Gastrocnemius medialis (tissue), 4 donors: ENCODE data around the gene PTPRF. TPM values are rescaled to one million over a fixed set of nuclear protein-coding genes. Genes with fewer than 3 reads are reported as not detected.

Experiments
- ATAC-seq, 2 donors: fragments of 150-250 bp; one replicate each; pipeline ENCODE4 v1.9.1; 2016
- DNase-seq, 2 donors: peaks; one replicate each; pipeline ENCODE4 v3.0.0-alpha.2; 2019
- H3K27ac ChIP-seq, 4 donors: fragments of 200-600 bp; sonication (generic); 1 replicate in 1 of 4; 2 replicates in 3 of 4; pipeline ENCODE4 v1.5.1; 2016 to 2018; ENCODE audit warnings: mild to moderate bottlenecking in 2 of 4, moderate library complexity in 1 of 4
- H3K27me3 ChIP-seq, 3 donors: fragments of 200-600 bp; sonication (generic) in 2 of 3; 1 replicate in 1 of 3; 2 replicates in 2 of 3; pipeline versions ENCODE4 v1.5.1 to v1.6.0; 2016 to 2019; ENCODE audit warnings: mild to moderate bottlenecking in 1 of 3, moderate library complexity in 1 of 3
- H3K36me3 ChIP-seq, 2 donors: fragments of 200-600 bp; sonication (generic) in 1 of 2; one replicate each; pipeline ENCODE4 v1.5.1; 2017 to 2018
- H3K4me1 ChIP-seq, 2 donors: fragments of 200-600 bp; sonication (generic) in 1 of 2; one replicate each; pipeline ENCODE4 v1.5.1; 2016 to 2017; ENCODE audit warnings: mild to moderate bottlenecking in 2 of 2
- H3K4me3 ChIP-seq, 4 donors: fragments of 200-600 bp; sonication (generic) in 3 of 4; 1 replicate in 1 of 4; 2 replicates in 3 of 4; pipeline ENCODE4 v1.5.1; 2016 to 2019; ENCODE audit warnings: mild to moderate bottlenecking in 2 of 4
- H3K9me3 ChIP-seq, 3 donors: fragments of 200-600 bp; sonication (generic) in 2 of 3; 1 replicate in 1 of 3; 2 replicates in 2 of 3; pipeline ENCODE4 v1.5.1; 2016 to 2019
- POLR2A ChIP-seq, 2 donors: fragments of 450-650 bp; IDR thresholded peaks; one replicate each; pipeline ENCODE4 v1.6.1; 2017; ENCODE audit warnings: antibody characterized with exemption in 2 of 2, mild to moderate bottlenecking in 2 of 2, moderate library complexity in 2 of 2
- in situ Hi-C, 4 donors: fragments of 200-750 bp; cut with MboI; loops; one replicate each; pipeline versions ENCODE4 v1.15.0 to v1.8.0; 2017; ENCODE audit warnings: low sequenced_read_pairs in 4 of 4
- intact Hi-C: fragments of 100-400 bp; cut with DNase I; formaldehyde crosslinking; loops from one replicate; pipeline ENCODE4 v1.15.1; 2023; ENCODE audit warnings: low total_unique reads
- total RNA-seq, 4 donors: library from RNA; depleted of rRNA; stranded (reverse); fragments of >200 nt; gene quantifications; one replicate each; pipeline versions ENCODE4 v1.1.0 to v1.2.3, GENCODE V29; 2016
- TF ChIP-seq, protein P1 (sequence below), 5 experiments: fragments of 450-650 bp in 3 of 5; fragments of 200-600 bp in 2 of 5; sonication (generic) in 2 of 5; IDR thresholded peaks in 4 of 5; conservative IDR thresholded peaks in 1 of 5; 1 replicate in 4 of 5; 2 replicates in 1 of 5; pipeline ENCODE4 v1.5.1; 2016 to 2019; ENCODE audit warnings: antibody characterized with exemption in 5 of 5, mild to moderate bottlenecking in 3 of 5, moderate library complexity in 3 of 5

Gene PTPRF
- total RNA-seq, 4 donors from 2014 or later = 1.8 to 2.6 (median 2.5) TPM

- Histone ChIP-seq H3K27me3 (no peaks in the 10 kb centered on the region), H3K9me3 (no peaks in the 10 kb centered on the region), H3K4me1 (peaks cover 0 to under 1% of the 10 kb centered on the region in 2 donors), H3K36me3 (no peaks in the 10 kb centered on the region), H3K27ac (no peak overlapping the region), H3K4me3 (no peak overlapping the region)
- ATAC-seq (peak; percentile 41 to 74), DNase-seq (peak in 1 of 2 donors; percentile 67)
- TF ChIP-seq, protein P1, sequence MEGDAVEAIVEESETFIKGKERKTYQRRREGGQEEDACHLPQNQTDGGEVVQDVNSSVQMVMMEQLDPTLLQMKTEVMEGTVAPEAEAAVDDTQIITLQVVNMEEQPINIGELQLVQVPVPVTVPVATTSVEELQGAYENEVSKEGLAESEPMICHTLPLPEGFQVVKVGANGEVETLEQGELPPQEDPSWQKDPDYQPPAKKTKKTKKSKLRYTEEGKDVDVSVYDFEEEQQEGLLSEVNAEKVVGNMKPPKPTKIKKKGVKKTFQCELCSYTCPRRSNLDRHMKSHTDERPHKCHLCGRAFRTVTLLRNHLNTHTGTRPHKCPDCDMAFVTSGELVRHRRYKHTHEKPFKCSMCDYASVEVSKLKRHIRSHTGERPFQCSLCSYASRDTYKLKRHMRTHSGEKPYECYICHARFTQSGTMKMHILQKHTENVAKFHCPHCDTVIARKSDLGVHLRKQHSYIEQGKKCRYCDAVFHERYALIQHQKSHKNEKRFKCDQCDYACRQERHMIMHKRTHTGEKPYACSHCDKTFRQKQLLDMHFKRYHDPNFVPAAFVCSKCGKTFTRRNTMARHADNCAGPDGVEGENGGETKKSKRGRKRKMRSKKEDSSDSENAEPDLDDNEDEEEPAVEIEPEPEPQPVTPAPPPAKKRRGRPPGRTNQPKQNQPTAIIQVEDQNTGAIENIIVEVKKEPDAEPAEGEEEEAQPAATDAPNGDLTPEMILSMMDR (IDR thresholded peaks at IDR 0.05 in 4 of 5, conservative IDR thresholded peaks at IDR 0.05 in 1 of 5) = no peak
- no peak for TF ChIP-seq POLR2A (IDR thresholded peaks at IDR 0.05)
- intact Hi-C loops = no loop called here
- in situ Hi-C loops = no loop called here
Measured at GRCh38 chr1:43582162-43582566, 51.5 kb downstream of the PTPRF start.

- DNase-seq (no peak), ATAC-seq (no peak)
- Histone ChIP-seq H3K27ac (no peak overlapping the region), H3K9me3 (no peaks in the 10 kb centered on the region), H3K4me3 (no peak overlapping the region), H3K4me1 (peaks cover 0 to 9% of the 10 kb centered on the region in 2 donors), H3K36me3 (no peaks in the 10 kb centered on the region), H3K27me3 (no peaks in the 10 kb centered on the region)
- in situ Hi-C loops = no loop called here
- intact Hi-C loops = no loop called here
- TF ChIP-seq, protein P1 (IDR thresholded peaks at IDR 0.05 in 4 of 5, conservative IDR thresholded peaks at IDR 0.05 in 1 of 5) = no peak
- no peak for TF ChIP-seq POLR2A (IDR thresholded peaks at IDR 0.05)
Measured at GRCh38 chr1:43583058-43583457, 52.4 kb downstream of the PTPRF start.

DNA sequence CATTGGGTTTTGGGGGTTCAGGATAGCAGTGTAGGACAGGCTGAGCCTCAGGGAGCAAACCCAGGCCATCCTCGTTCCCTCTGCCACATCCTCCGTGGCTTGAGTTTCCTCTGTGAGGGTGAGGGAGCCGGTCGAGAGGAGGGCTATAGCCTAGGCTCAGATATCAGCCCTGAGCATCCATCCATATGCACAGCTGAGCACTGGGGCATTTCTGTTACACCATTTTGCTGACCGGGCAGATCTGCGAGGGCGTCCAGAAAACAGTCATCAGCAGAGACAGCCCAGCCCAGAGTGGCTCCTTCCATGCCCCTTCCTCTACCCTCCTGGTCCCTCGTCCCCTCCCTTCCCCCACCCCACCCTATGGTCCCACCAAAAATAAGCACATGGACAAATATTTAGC lies 53.5 kb downstream of the PTPRF start:
- Histone ChIP-seq H3K36me3 (no peaks in the 10 kb centered on the region), H3K4me1 (peaks cover 0 to 11% of the 10 kb centered on the region in 2 donors), H3K9me3 (no peaks in the 10 kb centered on the region), H3K27ac (no peak overlapping the region), H3K4me3 (no peak overlapping the region), H3K27me3 (no peaks in the 10 kb centered on the region)
- ATAC-seq (no peak), DNase-seq (no peak)
- in situ Hi-C loops (no loop called here), intact Hi-C loops (no loop called here)
- TF ChIP-seq, protein P1 (IDR thresholded peaks at IDR 0.05 in 4 of 5, conservative IDR thresholded peaks at IDR 0.05 in 1 of 5) = no peak
- no peak for TF ChIP-seq POLR2A (IDR thresholded peaks at IDR 0.05)

DNA sequence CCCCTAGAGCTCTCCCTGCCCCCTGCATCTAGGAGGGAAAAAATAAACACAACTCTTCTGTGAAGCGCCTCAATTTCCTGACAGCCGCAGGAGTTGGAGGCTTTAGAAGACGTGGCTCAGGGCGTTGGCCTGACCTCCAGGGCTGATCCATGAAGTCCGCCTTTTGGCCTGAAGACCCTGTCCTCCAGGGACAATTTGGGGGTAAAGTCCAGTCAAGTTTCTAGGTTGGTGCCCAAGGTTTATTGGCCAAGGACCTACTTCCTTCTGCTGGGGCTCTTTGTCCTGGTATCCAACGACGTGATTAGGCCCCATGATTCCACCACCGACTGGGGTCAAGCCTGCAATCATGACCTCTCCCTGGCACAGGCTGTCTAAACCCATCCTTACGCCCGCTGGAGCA lies 54.9 kb downstream of the PTPRF start:
- Histone ChIP-seq H3K9me3 (no peaks in the 10 kb centered on the region), H3K27ac (no peak overlapping the region), H3K27me3 (no peaks in the 10 kb centered on the region), H3K4me1 (peaks cover 0 to 11% of the 10 kb centered on the region in 2 donors), H3K4me3 (no peak overlapping the region), H3K36me3 (no peaks in the 10 kb centered on the region)
- in situ Hi-C loops = no loop called here
- intact Hi-C loops = no loop called here
- TF ChIP-seq POLR2A (IDR thresholded peaks at IDR 0.05) = no peak
- TF ChIP-seq, protein P1 (IDR thresholded peaks at IDR 0.05 in 4 of 5, conservative IDR thresholded peaks at IDR 0.05 in 1 of 5) = no peak
- ATAC-seq = no peak
- DNase-seq = no peak

DNA sequence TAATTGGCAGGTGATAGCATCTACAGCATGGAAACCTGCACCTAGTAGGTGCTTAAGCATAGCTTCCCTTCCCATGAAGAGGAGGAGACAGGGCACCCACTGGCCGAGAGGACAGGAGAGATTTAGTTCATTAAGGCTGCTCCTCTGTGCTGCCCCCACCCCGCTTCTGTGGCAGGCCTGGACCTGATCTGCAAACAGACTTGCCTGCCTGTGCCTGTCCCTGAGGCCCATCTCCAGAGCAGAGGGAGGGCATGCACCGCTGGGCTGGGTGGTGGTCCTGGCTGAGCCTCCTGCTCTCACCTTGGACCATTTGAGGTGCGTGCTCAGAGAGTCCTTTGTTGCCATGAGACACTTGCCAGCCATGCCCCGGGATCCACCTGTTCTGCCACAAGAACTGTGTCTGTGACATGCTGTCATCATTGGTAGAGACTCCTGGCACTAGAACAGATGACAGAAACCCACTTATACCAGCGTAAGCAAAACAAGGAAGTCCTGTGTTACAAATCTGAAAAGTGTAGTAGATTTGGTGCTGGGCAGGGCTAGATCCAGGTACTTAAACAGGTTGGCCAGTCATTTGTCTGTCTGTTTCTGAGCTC lies 55.6 kb downstream of the PTPRF start:
- no peak for ATAC-seq
- H3K36me3 ChIP-seq = no peaks in the 10 kb centered on the region
- H3K9me3 ChIP-seq = no peaks in the 10 kb centered on the region
- intact Hi-C loops (no loop called here), in situ Hi-C loops (no loop called here)
- no peak overlapping the region for H3K27ac ChIP-seq
- no peaks in the 10 kb centered on the region for H3K27me3 ChIP-seq
- peaks cover 0 to 11% of the 10 kb centered on the region in 2 donors for H3K4me1 ChIP-seq
- DNase-seq = no peak
- TF ChIP-seq, protein P1 (IDR thresholded peaks at IDR 0.05 in 4 of 5, conservative IDR thresholded peaks at IDR 0.05 in 1 of 5) = no peak
- TF ChIP-seq POLR2A (IDR thresholded peaks at IDR 0.05) = no peak
- H3K4me3 ChIP-seq = no peak overlapping the region
